HG02571 (cell line): ENCODE results near the gene DEFB127.
"Not testable (repeated sequence)": the region's sequence is repeated elsewhere in the genome, so short reads cannot be mapped to it uniquely, and the experiment has no call there.

ENCODE experiments used
- ATAC-seq: cut with Tn5 transposase; IDR thresholded peaks from one replicate; pipeline ENCODE4 v1.9.1; 2021; ENCODE audit warnings: mild to moderate bottlenecking, moderate library complexity; ENCODE audit not compliant: unreplicated experiment

Gene DEFB127

GRCh38 chr20:157154-157553 is at the start of gene DEFB127:
Gene DEFB127 (plus strand): TSS chr20:157454. CDS start chr20:157545, 91 bp downstream.
- ATAC-seq, result no peak

GRCh38 chr20:112396-112795 is 44.9 kb upstream of the DEFB127 start:
- ATAC-seq, result no peak

GRCh38 chr20:117518-117917 is 39.7 kb upstream of the DEFB127 start:
- no peak for ATAC-seq

DNA sequence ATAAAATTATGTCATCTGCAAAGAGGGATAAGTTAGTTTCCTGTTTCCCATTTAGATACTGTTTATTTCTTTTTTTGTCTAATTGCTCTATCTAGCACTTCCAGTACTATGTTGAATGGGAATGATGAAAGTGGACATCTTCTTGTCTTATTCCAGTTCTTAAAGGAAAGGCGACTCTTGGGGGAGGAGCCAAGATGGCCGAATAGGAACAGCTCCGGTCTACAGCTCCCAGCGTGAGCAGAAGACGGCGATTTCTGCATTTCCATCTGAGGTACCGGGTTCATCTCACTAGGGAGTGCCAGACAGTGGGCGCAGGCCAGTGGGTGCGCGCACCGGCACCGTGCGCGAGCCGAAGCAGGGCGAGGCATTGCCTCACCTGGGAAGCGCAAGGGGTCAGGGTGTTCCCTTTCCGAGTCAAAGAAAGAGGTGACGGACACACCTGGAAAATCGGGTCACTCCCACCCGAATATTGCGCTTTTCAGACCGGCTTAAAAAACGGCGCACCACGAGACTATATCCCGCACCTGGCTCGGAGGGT is 27.4 kb upstream of the DEFB127 start:
- not testable (repeated sequence) for ATAC-seq

GRCh38 chr20:137668-138490 is 19.4 kb upstream of the DEFB127 start:
- ATAC-seq, result no peak

DNA sequence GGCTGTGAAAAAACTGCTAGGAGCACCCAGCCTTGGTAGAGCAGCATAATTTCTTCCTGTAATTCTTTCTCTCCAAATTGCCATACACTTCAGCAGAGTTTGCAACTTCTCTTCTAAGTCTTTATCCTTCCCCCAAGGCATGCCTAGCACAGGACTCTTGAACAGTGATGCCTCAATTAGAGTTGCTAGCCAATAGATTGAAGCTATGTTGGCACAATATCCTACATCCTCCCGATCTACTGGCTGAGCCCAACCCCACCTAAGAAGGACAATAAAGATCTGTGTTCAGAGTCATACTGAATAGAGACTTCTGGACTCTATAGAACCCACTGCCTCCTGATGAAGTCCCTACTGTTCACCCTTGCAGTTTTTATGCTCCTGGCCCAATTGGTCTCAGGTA is 15.0 kb upstream of the DEFB127 start, which contains the start of gene DEFB126:
Gene DEFB126, plus strand, starts transcription at position 301 of the 400 bp plus-strand sequence. Its CDS starts 39 bp downstream, at position 340.
- no peak for ATAC-seq

DNA sequence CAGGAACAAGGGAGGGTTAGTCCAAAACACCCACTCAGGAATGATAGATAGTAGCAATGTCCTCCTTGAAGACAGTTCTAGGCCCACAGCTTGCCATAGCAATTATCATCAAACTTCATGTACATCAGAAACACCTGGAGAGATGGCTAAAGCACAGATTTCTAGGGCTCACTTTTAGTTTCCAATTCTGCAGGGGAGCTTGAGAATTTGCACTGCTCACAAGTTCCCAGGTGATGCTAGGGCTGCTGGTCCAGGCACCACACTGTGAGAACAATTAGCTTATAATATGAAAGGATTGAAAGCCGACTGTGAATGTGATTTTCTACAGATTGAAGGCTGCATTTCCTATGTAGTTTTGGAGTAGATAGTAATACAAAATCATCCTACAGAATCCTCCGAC is 11.4 kb upstream of the DEFB127 start:
- no peak for ATAC-seq

- ATAC-seq, result no peak
Measured at GRCh38 chr20:152131-152530, 5.1 kb upstream of the DEFB127 start.

- ATAC-seq, result no peak
Measured at GRCh38 chr20:164618-165017, 7.4 kb downstream of the DEFB127 start.

GRCh38 chr20:168876-169275 is 11.6 kb downstream of the DEFB127 start:
- no peak for ATAC-seq

GRCh38 chr20:184288-184687 is 27.0 kb downstream of the DEFB127 start:
- no peak for ATAC-seq

DNA sequence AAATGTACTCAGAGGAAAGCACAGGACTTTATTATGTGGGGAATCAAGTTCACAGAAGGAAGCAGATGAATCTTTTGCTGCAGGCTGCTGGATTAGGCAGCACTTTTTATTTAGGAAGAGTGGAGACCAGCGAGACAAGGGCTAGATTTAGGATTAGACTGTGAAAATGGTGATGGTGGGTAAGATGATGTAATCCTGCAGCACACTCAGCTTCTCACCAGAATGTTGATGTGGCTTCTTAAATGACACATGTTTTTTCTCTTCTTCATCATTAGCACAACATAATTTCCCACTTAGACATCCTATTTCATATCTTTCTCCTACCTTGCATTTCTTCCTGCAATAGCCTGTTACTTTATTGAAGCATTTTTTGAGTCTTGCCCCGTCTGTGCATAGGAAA is 30.5 kb downstream of the DEFB127 start:
- no peak for ATAC-seq

- no peak for ATAC-seq
Measured at GRCh38 chr20:189611-190010, 32.4 kb downstream of the DEFB127 start, which contains the start of gene DEFB128. Gene DEFB128 (minus strand): TSS chr20:189711. CDS start chr20:189623, 88 bp downstream.

- ATAC-seq, result no peak
Measured at GRCh38 chr20:198225-198624, 41.0 kb downstream of the DEFB127 start.

DNA sequence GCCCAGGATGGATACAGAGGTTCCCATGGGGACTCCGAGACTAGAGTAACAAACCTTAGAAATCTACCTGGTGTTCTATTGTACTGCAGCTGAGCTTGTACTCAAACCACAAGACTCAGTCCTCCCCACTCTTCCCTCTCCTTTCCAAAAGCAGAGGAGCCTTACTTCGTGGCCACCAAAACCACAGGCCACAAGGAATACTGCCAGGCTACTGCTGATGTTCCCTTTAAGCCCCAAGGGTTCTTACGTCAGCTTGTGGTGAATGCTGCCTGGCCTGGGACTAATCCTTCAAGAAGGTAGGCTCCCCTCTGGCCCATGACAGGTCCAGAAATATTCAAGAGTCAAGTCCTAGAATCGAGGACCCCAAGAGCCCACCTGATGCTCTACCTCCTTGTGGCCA is 42.7 kb downstream of the DEFB127 start:
- ATAC-seq, result no peak

- not testable (repeated sequence) for ATAC-seq
Measured at GRCh38 chr20:203630-204029, 46.4 kb downstream of the DEFB127 start.
